SH-SY5Y (cell line): ENCODE results near the gene COPS8.

ENCODE experiments used
- GATA2 ChIP-seq: IDR thresholded peaks from 2 replicates; pipeline ENCODE4 v1.6.1; 2011; ENCODE audit warnings: mild to moderate bottlenecking, low read depth, low read length
- GATA3 ChIP-seq: IDR thresholded peaks from 2 replicates; pipeline ENCODE4 v1.6.1; 2011; ENCODE audit warnings: low read depth, mild to moderate bottlenecking, low read length, moderate library complexity

DNA sequence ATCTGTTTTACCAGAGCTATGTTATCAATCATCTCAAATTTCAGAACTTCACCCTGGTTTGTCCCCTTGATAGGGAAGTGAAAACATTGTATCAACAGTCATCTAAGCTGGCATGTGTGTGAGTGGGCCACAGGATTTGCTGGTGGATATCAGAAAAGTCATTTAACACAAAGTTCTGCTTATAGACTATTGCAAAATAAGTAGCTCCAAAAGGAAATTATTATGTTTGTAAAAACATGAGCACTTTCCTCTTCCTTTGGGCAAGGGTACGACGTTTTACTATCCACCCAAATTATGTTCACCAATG is 20.7 kb upstream of the COPS8 start:
- TF ChIP-seq GATA2 = no peak
- no peak for TF ChIP-seq GATA3
